Right lobe of liver (tissue), 6 donors: ENCODE measurements around the gene MYL11. TPM values are rescaled to one million over a fixed set of nuclear protein-coding genes. Genes with fewer than 3 reads are reported as not detected.
A peak's percentile ranks its signal among the peaks of the same experiment; 100 is the strongest.

Experiments used
- ATAC-seq, 4 donors: fragments of 200-7000 bp; cut with Tn5 transposase; one replicate each; pipeline ENCODE4 v1.9.1; 2020; ENCODE audit warnings: mild to moderate bottlenecking in 4 of 4, moderate library complexity in 4 of 4
- DNase-seq, 3 donors: peaks; one replicate each; pipeline ENCODE4 v3.0.0-alpha.2; 2020
- H3K27ac ChIP-seq, 3 donors: fragments of 200-600 bp; one replicate each; pipeline ENCODE4 v1.8.0; 2022
- H3K27me3 ChIP-seq, 2 donors: fragments of 200-600 bp; one replicate each; pipeline ENCODE4 v1.8.0; 2022
- H3K36me3 ChIP-seq, 4 donors: fragments of 200-600 bp; sonication (generic) in 1 of 4; one replicate each; pipeline versions ENCODE4 v1.5.1 to v1.8.0; 2017 to 2022; ENCODE audit warnings: control low read depth in 1 of 4
- H3K4me1 ChIP-seq, 4 donors: fragments of 200-600 bp; sonication (generic) in 1 of 4; one replicate each; pipeline versions ENCODE4 v1.5.1 to v1.8.0; 2017 to 2022; ENCODE audit warnings: control low read depth in 1 of 4
- H3K4me3 ChIP-seq, 3 donors: fragments of 200-600 bp; one replicate each; pipeline ENCODE4 v1.8.0; 2022
- H3K9me3 ChIP-seq, 4 donors: fragments of 200-600 bp; sonication (generic) in 1 of 4; one replicate each; pipeline versions ENCODE4 v1.5.1 to v1.8.0; 2017 to 2022; ENCODE audit warnings: control low read depth in 1 of 4
- POLR2A ChIP-seq: fragments of 450-650 bp; IDR thresholded peaks from one replicate; pipeline ENCODE4 v1.6.1; 2017; ENCODE audit warnings: antibody characterized with exemption, mild to moderate bottlenecking
- WGBS: methylation state at CpG from one replicate; pipeline ENCODE4 v1.1.6; 2018; ENCODE audit warnings: low coverage, low lambda C conversion rate; ENCODE audit not compliant: insufficient coverage; ENCODE audit errors: missing lambda C conversion rate; 5-methylcytosine and 5-hydroxymethylcytosine counted together
- intact Hi-C, 2 donors: fragments of 100-400 bp; cut with DNase I; formaldehyde crosslinking; loops; one replicate each; pipeline versions ENCODE4 v1.11.2 to v1.14.1; 2022
- total RNA-seq, 6 experiments: library from RNA; depleted of rRNA in 2 of 6; stranded (reverse); fragments of >200 nt in 2 of 6; fragmentation: NEBNext Ultra II Directional in 3 of 6; extraction: Animal tissue kit (Norgen Biotek cat#: 25700) in 3 of 6; gene quantifications; one replicate each; pipeline versions ENCODE4 v1.1.0 to v1.2.4, GENCODE V29; 2016 to 2023
- TF ChIP-seq, protein P1 (sequence below), 4 donors: fragments of 200-600 bp in 3 of 4; fragments of 450-650 bp in 1 of 4; IDR thresholded peaks; one replicate each; pipeline versions ENCODE4 v1.5.1 to v1.8.0; 2016 to 2022; ENCODE audit warnings: antibody characterized with exemption in 4 of 4, mild to moderate bottlenecking in 2 of 4
- donor health status: DM: no; HTN: yes; CAD: no.
- donor health status: DM: no; HTN: no; CAD: no.
- donor health status: DM: no; HTN: no; CAD: no.
- donor health status: DM: no; HTN: yes; CAD: no.
- donor health status: DM: no; HTN: yes; CAD: no.

MYL11 gene
- total RNA-seq, 6 experiments from 2014 or later: 1.4 TPM; not detected in 5

GRCh38 chr16:30351001-30351441, 23.6 kb upstream of the MYL11 start:
- H3K36me3 ChIP-seq: peaks cover 0 to 22% (median under 1%) of the 10 kb centered on the region in 4 donors
- no peak overlapping the region for H3K27ac ChIP-seq

DNA sequence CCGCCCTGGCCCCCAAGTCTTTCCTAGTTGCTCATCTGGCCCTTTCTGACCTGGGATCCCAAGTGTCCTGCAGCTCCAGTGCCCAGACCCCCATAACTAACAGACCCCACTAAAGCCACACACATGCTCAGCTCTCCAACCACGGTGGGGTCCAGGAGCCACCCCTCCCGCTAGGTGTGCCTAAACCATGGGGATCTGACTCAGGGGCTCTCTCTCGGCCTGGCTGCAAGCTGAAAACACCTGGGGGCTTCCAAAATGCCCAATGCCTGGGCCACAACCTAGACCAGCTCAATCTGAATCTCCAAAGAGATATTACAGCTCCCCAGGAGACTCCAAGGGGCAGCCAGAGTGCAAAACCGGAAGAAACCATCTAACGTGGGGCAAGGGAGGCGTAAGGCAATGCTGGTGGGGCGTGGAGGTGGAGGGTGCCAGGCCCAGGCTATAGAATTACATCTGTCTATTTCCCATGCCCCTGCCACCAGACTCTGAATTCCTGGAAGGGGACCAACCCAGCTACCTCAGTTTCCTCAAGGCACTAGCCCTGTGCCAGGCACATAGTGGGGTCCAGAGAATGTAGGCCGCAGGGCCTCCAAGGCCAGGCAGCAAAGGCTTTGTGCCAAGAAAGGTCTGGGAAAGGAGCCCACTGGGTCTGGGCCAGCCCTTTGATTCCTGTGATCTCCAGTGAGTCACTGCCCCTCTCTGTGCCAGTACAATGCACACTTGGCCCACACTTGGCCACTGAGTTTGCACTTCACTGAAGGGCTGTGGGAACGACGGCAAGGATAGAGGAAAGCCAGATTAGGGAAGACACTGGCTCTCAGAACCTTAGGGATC, 22.8 kb upstream of the MYL11 start:
- Histone ChIP-seq H3K27me3 (no peaks in the 10 kb centered on the region), H3K36me3 (peaks cover 0 to 17% (median 0%) of the 10 kb centered on the region in 4 donors), H3K9me3 (no peaks in the 10 kb centered on the region), H3K4me1 (peaks cover 0 to 39% (median 17%) of the 10 kb centered on the region in 4 donors), H3K27ac (peak overlapping the region in 2 of 3 donors; percentile 26 to 34), H3K4me3 (no peak overlapping the region)
- 46% methylated on average over 6 of the region's 11 CpGs for WGBS
- intact Hi-C loops: no loop called here
- ATAC-seq: peak; percentile 56 to 69 (median 60)
- peak; percentile 82 to 93 (median 88) for DNase-seq
- TF ChIP-seq, protein P1, sequence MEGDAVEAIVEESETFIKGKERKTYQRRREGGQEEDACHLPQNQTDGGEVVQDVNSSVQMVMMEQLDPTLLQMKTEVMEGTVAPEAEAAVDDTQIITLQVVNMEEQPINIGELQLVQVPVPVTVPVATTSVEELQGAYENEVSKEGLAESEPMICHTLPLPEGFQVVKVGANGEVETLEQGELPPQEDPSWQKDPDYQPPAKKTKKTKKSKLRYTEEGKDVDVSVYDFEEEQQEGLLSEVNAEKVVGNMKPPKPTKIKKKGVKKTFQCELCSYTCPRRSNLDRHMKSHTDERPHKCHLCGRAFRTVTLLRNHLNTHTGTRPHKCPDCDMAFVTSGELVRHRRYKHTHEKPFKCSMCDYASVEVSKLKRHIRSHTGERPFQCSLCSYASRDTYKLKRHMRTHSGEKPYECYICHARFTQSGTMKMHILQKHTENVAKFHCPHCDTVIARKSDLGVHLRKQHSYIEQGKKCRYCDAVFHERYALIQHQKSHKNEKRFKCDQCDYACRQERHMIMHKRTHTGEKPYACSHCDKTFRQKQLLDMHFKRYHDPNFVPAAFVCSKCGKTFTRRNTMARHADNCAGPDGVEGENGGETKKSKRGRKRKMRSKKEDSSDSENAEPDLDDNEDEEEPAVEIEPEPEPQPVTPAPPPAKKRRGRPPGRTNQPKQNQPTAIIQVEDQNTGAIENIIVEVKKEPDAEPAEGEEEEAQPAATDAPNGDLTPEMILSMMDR (IDR thresholded peaks at IDR 0.05): no peak
- peak; percentile 20 for TF ChIP-seq POLR2A

More at GRCh38 chr16:30351001-30351441, 23.6 kb upstream of the MYL11 start:
- ATAC-seq (no peak), DNase-seq (peak in 1 of 3 donors; percentile 17)
- Histone ChIP-seq H3K27me3 (no peaks in the 10 kb centered on the region), H3K9me3 (no peaks in the 10 kb centered on the region), H3K4me1 (peaks cover 0 to 33% (median 13%) of the 10 kb centered on the region in 4 donors), H3K4me3 (no peak overlapping the region)
- intact Hi-C loops: no loop called here
- TF ChIP-seq POLR2A: no peak
- TF ChIP-seq, protein P1 (IDR thresholded peaks at IDR 0.05): no peak
- WGBS: 89% methylated on average over 10 of the region's 15 CpGs

DNA sequence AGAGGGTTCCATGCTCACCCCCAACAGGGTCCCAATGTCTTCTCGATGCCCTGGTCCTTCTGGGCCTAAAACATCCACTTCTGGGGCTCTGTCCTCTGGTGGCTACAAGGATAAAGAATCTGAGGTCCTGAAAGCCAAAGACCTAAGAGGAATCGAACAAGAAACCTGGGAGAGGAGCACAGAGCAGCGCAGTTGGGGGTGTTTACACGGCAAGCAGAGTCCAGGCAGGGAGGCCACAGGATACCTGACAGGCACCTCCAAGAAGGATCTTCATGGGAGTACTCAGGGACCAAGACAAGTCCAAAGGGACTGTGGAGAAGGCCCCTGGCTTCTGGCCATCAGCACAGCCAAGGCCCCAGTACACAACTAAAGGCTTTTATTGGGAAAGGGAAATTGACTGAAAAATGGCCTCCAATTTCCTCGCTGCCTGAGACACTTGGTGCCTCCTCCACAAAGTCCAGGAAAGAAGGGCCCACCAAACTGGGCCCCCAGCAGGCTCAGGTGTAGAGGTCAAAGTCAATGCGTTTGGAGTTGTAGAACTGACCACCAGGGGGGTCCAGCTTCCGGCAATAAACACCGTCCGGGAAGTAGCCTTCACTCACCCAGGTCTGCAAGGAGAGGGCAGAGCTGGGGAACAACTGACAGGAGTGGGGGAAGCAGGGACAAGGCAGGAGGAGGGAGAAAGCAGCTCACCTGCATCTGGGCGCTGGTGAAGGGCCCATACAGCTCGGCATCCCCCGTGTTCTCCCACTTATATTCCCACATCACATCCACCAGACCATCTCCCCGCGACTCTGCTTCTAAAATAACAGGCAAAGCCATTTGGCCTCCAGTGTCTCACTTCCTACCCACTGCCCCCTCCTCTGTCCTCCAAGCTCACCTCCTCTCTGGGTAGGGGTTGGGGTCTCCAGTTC, 21.9 kb upstream of the MYL11 start:
- WGBS: 82% methylated on average over 5 of the region's 14 CpGs
- DNase-seq (no peak), ATAC-seq (no peak)
- no peak for TF ChIP-seq POLR2A
- TF ChIP-seq, protein P1 (IDR thresholded peaks at IDR 0.05): no peak
- Histone ChIP-seq H3K4me3 (no peak overlapping the region), H3K4me1 (peaks cover 0 to 43% (median 19%) of the 10 kb centered on the region in 4 donors), H3K9me3 (no peaks in the 10 kb centered on the region), H3K27me3 (no peaks in the 10 kb centered on the region), H3K27ac (peak overlapping the region in 2 of 3 donors; percentile 26 to 34), H3K36me3 (peaks cover 0 to 11% (median 0%) of the 10 kb centered on the region in 4 donors)
- intact Hi-C loops: no loop called here

DNA sequence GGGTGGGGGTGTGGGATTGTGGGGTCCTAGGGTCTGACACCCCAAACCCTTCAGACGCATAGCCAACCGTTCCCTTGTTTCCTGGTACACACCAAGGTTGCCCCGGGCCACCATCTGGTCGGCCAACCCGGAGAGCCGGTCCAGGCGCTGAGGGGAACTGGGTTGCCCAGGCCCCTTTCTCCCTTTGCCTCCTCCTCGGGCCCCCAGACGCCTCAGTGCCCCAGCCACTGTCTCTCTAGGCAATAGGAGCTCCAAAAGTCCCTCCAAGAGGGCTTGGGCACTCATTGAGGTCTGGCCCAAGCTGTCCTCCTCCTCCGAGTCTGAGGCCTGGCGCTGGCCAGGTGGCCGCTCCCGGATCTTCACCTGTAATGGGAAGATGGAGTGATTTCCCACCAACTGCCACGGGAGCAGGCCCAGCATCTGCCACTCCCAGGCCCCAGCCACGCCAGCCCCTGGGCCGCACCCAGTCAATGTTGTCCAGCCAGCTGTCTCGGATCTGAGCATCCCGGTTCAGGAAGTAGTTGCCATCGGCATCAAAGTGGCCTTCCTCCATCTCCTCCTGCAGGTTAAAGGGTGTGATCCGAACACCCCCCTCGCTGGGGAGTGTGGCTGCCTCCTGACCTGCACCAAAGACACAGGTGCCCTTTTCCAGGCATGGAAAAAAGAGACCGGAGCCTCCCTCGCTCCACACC, 21.0 kb upstream of the MYL11 start:
- Histone ChIP-seq H3K9me3 (no peaks in the 10 kb centered on the region), H3K27ac (no peak overlapping the region), H3K4me3 (no peak overlapping the region), H3K4me1 (peaks cover 0 to 43% (median 19%) of the 10 kb centered on the region in 4 donors), H3K36me3 (peaks cover 0 to 11% (median 0%) of the 10 kb centered on the region in 4 donors), H3K27me3 (no peaks in the 10 kb centered on the region)
- ATAC-seq (no peak), DNase-seq (peak in 1 of 3 donors; percentile 23)
- WGBS: 91% methylated on average over 8 of the region's 23 CpGs
- TF ChIP-seq POLR2A: no peak
- TF ChIP-seq, protein P1 (IDR thresholded peaks at IDR 0.05): no peak
- intact Hi-C loops: no loop called here
